HUES64 (cell line): ENCODE results near the gene RBM33.

Source experiments
- H3K27ac ChIP-seq: 2 replicates; pipeline ENCODE4 v1.7.0; 2013; ENCODE audit warnings: low read depth, low read length, inconsistent platforms
- H3K27me3 ChIP-seq: 2 replicates; pipeline ENCODE4 v1.6.1; 2013; ENCODE audit warnings: mild to moderate bottlenecking, low read length; ENCODE audit not compliant: insufficient read depth
- H3K36me3 ChIP-seq: 2 replicates; pipeline ENCODE4 v1.6.1; 2013; ENCODE audit warnings: mild to moderate bottlenecking, low read length; ENCODE audit not compliant: insufficient read depth
- H3K4me1 ChIP-seq: 2 replicates; pipeline ENCODE4 v1.6.1; 2013; ENCODE audit warnings: mild to moderate bottlenecking, low read length, moderate library complexity; ENCODE audit not compliant: insufficient read depth
- H3K4me3 ChIP-seq: 2 replicates; pipeline ENCODE4 v1.5.1; 2013; ENCODE audit warnings: mild to moderate bottlenecking, low read length, moderate library complexity
- H3K9ac ChIP-seq: 2 replicates; pipeline ENCODE4 v1.6.1; 2013; ENCODE audit warnings: mild to moderate bottlenecking, low read depth, low read length
- H3K9me3 ChIP-seq: 2 replicates; pipeline ENCODE4 v1.6.1; 2013; ENCODE audit warnings: low read depth, low read length; ENCODE audit not compliant: insufficient read depth
- WGBS: fragments of 150-250, 120-280 bp; methylation state at CpG from one replicate; pipeline ENCODE4 v1.1.7; 2013; ENCODE audit warnings: missing lambda C conversion rate; 5-methylcytosine and 5-hydroxymethylcytosine counted together

RBM33 gene

GRCh38 chr7:155789001-155789725, 144.7 kb downstream of the RBM33 start:
- WGBS: 94% methylated on average over 29 of the region's 29 CpGs

GRCh38 chr7:155790666-155791065, 146.2 kb downstream of the RBM33 start:
- Histone ChIP-seq H3K4me1 (no peaks in the 10 kb centered on the region), H3K9ac (no peak overlapping the region), H3K27me3 (peaks cover 26% of the 10 kb centered on the region), H3K9me3 (no peaks in the 10 kb centered on the region), H3K27ac (no peak overlapping the region), H3K4me3 (no peak overlapping the region), H3K36me3 (no peaks in the 10 kb centered on the region)
- 74% methylated on average over 6 of the region's 8 CpGs for WGBS

More at GRCh38 chr7:155789001-155789725, 144.7 kb downstream of the RBM33 start:
- H3K9ac ChIP-seq: no peak overlapping the region
- no peaks in the 10 kb centered on the region for H3K4me1 ChIP-seq
- H3K4me3 ChIP-seq: no peak overlapping the region
- H3K27me3 ChIP-seq: peaks cover 27% of the 10 kb centered on the region
- H3K36me3 ChIP-seq: no peaks in the 10 kb centered on the region
- H3K27ac ChIP-seq: no peak overlapping the region
- no peaks in the 10 kb centered on the region for H3K9me3 ChIP-seq

GRCh38 chr7:155791214-155791737, 146.8 kb downstream of the RBM33 start:
- WGBS: 76% methylated on average over 19 of the region's 19 CpGs
- H3K4me1 ChIP-seq: no peaks in the 10 kb centered on the region
- peaks cover 26% of the 10 kb centered on the region for H3K27me3 ChIP-seq
- no peak overlapping the region for H3K4me3 ChIP-seq
- H3K9ac ChIP-seq: no peak overlapping the region
- H3K9me3 ChIP-seq: no peaks in the 10 kb centered on the region
- no peak overlapping the region for H3K27ac ChIP-seq
- H3K36me3 ChIP-seq: no peaks in the 10 kb centered on the region

GRCh38 chr7:155791836-155792235, 147.4 kb downstream of the RBM33 start:
- H3K27me3 ChIP-seq: peaks cover 26% of the 10 kb centered on the region
- no peaks in the 10 kb centered on the region for H3K4me1 ChIP-seq
- WGBS: 72% methylated on average over 5 of the region's 7 CpGs
- no peak overlapping the region for H3K27ac ChIP-seq
- no peak overlapping the region for H3K4me3 ChIP-seq
- no peaks in the 10 kb centered on the region for H3K9me3 ChIP-seq
- no peaks in the 10 kb centered on the region for H3K36me3 ChIP-seq
- no peak overlapping the region for H3K9ac ChIP-seq

GRCh38 chr7:155792315-155792960, 148.0 kb downstream of the RBM33 start:
- WGBS: 93% methylated on average over 13 of the region's 14 CpGs
- Histone ChIP-seq H3K4me3 (no peak overlapping the region), H3K9ac (no peak overlapping the region), H3K36me3 (no peaks in the 10 kb centered on the region), H3K27ac (no peak overlapping the region), H3K27me3 (peaks cover 23% of the 10 kb centered on the region), H3K9me3 (no peaks in the 10 kb centered on the region), H3K4me1 (no peaks in the 10 kb centered on the region)

- Histone ChIP-seq H3K9me3 (no peaks in the 10 kb centered on the region), H3K27ac (no peak overlapping the region), H3K36me3 (no peaks in the 10 kb centered on the region), H3K4me3 (no peak overlapping the region), H3K27me3 (peaks cover 23% of the 10 kb centered on the region), H3K9ac (no peak overlapping the region), H3K4me1 (no peaks in the 10 kb centered on the region)
- WGBS: 87% methylated on average over 11 of the region's 11 CpGs
Measured at GRCh38 chr7:155792999-155793560, 148.6 kb downstream of the RBM33 start.

- H3K27ac ChIP-seq: no peak overlapping the region
- H3K4me3 ChIP-seq: no peak overlapping the region
- WGBS: 95% methylated on average over 4 of the region's 4 CpGs
- no peaks in the 10 kb centered on the region for H3K36me3 ChIP-seq
- no peak overlapping the region for H3K9ac ChIP-seq
- peaks cover 30% of the 10 kb centered on the region for H3K27me3 ChIP-seq
- no peaks in the 10 kb centered on the region for H3K4me1 ChIP-seq
- H3K9me3 ChIP-seq: no peaks in the 10 kb centered on the region
Measured at GRCh38 chr7:155793720-155794119, 149.3 kb downstream of the RBM33 start.

GRCh38 chr7:155794196-155794595, 149.7 kb downstream of the RBM33 start:
- no peaks in the 10 kb centered on the region for H3K9me3 ChIP-seq
- no peak overlapping the region for H3K4me3 ChIP-seq
- H3K27ac ChIP-seq: no peak overlapping the region
- H3K4me1 ChIP-seq: no peaks in the 10 kb centered on the region
- no peak overlapping the region for H3K9ac ChIP-seq
- peaks cover 34% of the 10 kb centered on the region for H3K27me3 ChIP-seq
- WGBS: 93% methylated on average over 9 of the region's 9 CpGs
- H3K36me3 ChIP-seq: no peaks in the 10 kb centered on the region

- no peak overlapping the region for H3K27ac ChIP-seq
- WGBS: 91% methylated on average over 7 of the region's 7 CpGs
- H3K4me1 ChIP-seq: no peaks in the 10 kb centered on the region
- H3K27me3 ChIP-seq: peaks cover 46% of the 10 kb centered on the region
- no peaks in the 10 kb centered on the region for H3K9me3 ChIP-seq
- no peak overlapping the region for H3K4me3 ChIP-seq
- H3K9ac ChIP-seq: no peak overlapping the region
- no peaks in the 10 kb centered on the region for H3K36me3 ChIP-seq
Measured at GRCh38 chr7:155795401-155795800, 150.9 kb downstream of the RBM33 start.

GRCh38 chr7:155795951-155796350, 151.5 kb downstream of the RBM33 start:
- H3K27me3 ChIP-seq: peaks cover 52% of the 10 kb centered on the region
- H3K9me3 ChIP-seq: no peaks in the 10 kb centered on the region
- H3K27ac ChIP-seq: no peak overlapping the region
- 90% methylated on average over 8 of the region's 8 CpGs for WGBS
- no peak overlapping the region for H3K9ac ChIP-seq
- H3K4me1 ChIP-seq: no peaks in the 10 kb centered on the region
- H3K4me3 ChIP-seq: no peak overlapping the region
- no peaks in the 10 kb centered on the region for H3K36me3 ChIP-seq
